ENCODE measurements around the gene DGKE.

The DGKE gene

DNA sequence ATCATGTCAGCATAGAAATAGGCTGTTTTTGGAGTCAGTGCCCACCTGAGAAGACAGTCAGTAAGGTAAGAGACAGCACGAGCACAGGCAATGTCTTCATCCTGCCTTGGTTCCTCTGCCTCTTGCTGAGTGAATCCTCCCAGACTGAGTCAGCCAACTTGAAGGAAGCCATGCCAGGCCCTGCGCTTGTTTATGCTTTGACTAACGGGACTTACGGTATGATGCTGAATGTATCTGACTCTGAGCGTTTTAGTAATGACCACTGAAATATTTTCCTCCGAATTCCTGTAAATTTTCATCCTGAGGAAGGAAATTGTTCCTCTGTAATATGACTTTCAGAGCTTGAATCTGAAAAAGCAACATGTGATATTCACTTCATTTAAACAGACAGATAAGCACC is 18.2 kb upstream of the DGKE start:
- no peak for DNase-seq

DNA sequence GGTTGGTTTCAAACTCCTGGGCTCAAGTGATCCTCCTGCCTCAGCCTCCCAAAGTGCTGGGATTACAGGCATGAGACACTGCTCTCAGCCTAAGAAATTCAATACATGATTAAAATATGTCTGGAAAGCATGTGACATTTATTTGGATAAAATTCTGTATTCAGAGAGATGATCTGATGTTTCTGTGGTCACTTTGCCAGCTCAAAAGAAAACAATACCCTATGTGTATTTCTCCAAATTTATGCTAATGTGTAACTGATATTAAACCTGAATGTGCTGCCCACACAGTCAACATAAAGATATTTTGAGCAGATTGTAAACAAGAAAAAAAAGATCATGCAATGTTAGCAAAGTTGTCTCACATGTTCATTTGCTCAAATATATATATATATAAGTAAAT is 16.9 kb upstream of the DGKE start:
- DNase-seq = no peak

DNA sequence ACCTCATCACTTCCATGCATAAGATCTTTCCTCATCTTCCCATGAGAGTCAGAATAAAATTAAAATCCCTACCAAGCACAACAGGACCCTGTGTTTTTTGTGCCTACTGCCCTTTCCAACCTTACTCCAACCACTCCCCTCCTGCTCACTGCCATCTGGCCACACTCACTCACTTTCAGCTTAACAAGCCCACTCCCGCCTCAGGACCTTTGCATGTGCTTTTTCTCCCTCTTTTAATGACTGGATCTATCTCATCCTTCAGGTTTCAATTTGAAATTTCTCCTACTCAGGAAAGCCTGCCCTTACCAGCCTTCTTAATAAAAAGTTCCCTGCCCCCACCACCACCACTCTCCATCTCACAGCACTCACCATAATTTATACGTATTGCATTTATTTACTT is 14.9 kb upstream of the DGKE start:
- DNase-seq = no peak

DNA sequence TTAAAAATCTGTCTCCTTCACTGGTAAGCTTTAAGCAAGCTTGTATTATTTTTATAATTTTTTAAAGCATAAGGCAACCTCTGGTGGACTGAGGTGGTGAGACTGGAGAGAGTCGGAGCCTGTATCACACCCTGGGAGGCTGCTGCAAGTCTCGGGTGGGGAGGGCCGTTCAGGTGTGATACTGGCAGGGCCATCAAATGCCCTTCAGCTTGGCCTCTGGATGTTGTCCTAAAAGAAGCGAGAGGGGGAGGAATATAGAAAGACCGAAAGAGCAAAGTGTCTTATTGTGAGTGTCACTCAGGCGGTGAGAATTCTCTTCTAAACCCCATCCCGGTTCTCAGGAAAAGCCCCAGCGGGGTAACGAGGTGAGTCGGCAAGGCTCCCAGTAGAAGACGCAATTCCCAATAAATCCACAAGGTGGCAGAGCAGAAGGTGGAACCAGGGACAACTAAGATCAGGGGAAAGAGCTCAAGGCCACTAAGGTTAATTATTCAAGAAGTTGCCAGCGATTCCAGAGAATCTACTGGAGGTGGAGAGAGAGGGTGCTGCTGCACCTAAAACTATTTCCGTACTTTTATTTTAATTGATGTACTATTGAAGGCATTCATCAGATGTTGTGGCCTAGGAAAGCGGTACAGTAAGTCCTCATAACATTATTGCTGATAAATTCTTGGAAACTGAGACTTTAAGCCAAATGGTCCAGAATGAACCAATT is 14.4 kb upstream of the DGKE start:
- DNase-seq = peak; percentile 76

DNA sequence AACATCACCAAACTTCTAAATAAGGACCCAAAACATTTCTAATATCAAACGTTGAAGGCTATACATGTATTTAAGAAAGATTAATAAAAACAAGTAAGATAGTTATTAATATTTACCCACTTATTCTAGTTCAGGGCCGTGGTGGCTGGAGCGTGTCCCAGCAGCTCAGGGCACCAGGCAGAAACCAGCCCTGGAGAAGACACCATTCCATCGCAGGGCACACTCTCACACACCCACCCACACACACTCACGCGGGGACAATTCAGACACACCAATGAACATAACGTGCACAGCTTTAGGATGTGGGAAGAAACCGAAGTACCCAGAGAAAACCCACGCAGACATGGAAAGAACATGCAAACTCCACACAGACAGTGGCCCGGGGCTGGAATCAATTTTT is 13.7 kb upstream of the DGKE start:
- DNase-seq = no peak

DNA sequence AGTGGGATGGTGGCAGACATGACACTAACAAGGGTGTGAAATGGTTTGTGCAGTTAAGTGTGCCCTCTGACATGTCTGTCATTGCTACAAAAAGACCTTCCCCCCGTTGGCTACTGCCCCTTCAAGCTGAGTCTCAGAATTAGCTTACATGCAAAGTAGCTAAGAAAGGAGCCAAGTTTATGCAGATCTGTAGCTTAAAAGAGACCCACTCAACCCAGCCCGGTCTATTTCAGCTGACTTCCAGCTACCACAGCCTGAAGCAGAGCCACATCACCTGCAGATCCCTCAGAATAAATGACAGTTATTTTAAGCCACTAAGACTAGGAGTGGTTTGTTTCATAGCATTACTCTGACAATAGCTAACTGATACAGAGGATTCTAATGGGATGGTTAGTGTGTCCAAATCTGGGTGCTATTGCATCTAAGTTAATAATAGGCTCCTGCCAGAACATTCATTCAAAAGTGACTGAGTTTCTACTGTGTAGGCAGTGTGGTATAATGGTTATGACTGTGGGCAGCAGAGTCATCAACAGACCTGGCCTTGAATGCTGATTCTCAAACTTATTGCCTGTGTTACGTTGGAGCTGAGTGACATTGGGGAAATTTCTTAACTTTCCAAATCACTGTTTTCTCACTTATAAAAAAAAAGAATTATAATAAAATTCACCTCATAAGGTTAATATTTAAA is 12.0 kb upstream of the DGKE start:
- no peak for DNase-seq

DNA sequence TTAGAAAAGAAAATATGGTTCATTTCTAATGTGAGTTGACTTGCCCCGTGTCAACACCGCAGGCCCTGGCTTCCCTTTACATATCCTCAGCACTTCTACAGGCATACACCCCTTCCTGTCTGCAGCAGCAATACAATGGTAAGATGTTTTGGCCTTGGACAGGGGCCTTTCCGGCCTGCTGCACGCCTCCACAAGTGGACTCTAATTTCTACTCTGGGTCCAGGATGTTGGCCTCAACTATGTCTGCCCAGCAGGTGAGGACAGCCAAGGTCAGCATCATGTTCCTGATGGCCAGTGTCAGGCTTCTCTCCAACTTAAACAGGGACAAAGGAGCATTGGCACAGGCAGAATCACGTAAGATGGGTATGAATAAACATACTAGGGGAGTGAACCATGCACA is 11.2 kb upstream of the DGKE start:
- DNase-seq = no peak

DNA sequence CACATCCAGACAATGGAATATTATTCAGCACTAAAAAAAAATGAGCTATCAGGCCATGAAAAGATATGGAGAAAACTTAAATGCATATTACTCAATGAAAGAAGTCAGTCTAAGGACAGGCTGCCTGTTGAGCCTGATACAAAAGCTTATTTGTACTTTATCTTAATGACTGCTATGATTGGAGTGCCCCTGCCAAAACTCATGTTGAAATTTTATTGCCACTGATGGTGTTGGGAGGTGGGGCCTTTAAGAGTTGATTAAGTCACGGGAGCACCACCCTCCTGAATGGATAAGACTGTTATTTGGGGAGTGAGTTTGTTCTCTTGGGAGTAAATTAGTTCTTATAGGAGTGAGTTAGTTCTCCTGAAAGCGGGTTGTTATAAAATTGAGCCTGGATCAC is 10.1 kb upstream of the DGKE start:
- no peak for DNase-seq

DNA sequence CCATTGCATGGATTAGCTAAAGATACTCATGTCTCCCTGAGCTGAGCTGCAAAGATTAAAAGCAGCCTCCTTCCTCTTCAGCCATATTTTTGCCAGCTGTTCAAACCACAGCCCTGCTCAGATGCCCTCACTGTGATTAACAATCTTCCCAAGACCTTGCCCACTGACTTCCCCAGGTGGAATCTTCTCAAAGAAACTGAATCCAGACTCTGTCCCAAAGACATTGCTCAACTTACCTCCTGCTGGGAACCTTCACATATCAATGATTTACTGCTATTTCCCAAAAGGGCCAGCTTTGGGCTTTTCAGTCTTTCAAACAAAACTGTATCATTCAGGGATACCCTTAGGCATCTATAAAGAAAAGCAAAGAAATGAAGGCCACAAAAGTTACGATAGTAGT is 9.4 kb upstream of the DGKE start:
- no peak for DNase-seq

DNA sequence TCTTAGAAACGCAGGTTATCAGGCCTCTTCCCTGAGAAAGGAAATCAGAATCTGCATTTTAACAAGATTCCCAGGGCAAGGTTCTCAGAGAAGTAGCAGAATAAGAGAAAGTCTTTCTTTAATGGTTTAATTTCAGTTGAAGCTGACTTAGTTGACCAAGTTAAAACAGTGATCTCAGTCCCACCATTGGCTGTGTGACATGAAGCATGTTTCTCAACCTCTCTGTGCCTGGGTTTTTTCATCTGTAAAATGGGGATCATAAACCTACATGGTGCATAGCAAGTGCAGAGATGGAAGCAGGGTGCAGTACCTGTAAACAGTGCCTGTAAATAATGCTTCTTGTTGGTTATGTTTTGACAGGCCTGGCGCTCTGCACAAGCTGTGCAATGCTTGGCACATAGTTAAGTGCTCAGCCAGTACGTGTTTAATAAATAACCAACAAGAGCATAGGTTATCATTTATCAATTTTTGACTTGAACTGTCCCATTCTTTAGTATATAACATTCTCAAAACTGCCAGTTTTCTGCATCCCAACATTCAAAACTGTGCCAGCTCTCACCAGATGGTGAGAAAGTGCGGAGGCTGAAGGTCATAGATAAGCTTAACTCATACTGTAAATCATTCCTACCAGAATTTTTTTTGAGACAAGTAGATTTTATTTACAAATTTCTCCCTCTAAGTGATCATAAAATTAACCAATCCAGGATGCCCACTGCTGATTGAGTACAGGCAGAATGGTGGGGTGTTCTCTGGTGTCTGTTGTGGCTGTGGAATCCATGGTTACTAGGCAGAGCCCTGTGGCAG is 7.1 kb upstream of the DGKE start:
- DNase-seq = no peak

DNA sequence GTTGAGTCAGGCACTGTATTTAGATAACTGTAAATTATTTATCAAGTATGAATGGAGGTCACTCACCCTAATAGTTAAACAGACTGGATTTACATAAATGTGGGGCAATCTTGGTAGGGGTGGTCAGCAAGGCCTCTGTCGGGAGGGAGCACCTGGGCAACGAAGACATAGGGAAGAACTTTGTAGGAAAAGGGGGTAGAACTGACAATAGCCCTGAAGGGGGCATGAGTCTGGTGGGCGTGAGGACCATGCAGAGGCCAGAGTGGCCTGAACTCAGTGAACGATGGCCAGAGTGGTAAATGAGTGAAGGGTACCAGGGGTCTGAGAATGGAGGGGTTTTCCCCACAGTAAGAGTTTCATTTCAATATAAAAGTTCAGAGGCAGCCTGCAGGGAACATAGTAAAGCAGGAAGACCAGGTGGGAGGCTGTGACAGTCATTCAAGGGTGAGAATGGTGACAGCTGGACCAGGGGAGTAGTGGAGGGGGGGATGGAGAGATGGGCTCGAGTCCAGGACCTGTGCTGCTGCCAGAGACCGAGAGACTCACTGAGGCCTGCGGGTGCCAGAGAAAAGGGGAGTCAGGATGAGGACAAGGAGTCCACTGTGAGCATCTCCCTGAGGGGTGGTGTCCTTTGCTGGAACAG is 3.1 kb upstream of the DGKE start:
- no peak for DNase-seq

DNA sequence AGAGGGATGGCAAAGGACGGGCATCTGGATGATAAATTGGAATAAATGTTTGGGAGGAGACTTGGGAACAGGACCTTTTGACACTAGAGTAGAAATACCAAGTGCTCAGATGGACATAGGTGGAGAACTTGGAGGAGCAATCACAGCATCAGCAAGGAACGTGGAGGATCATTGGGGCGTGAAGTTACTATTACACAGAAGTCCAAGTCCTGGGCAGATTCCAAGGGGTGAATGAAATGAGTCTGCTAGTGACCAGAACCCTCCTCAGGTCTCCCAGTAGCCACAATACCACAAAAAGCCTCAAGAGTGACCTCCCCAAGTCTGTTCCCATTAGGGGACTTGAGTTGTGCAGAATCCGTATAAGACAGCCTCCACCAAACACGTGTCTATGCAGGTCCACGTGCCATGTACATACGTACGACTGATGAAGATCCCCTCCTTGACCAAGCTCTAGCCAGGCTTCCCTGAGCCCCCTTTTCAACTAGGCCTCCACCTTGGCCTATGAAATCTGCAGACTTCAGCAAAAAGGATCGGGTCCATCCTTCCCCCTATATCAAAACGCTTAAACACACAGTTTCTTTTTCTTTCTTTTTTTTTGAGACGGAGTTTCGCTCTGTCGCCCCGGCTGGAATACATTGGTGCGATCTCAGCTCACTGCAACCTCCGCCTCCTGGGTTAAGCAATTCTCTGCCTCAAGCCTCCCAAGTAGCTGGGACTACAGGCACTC is 2.4 kb upstream of the DGKE start:
- DNase-seq = no peak

DNA sequence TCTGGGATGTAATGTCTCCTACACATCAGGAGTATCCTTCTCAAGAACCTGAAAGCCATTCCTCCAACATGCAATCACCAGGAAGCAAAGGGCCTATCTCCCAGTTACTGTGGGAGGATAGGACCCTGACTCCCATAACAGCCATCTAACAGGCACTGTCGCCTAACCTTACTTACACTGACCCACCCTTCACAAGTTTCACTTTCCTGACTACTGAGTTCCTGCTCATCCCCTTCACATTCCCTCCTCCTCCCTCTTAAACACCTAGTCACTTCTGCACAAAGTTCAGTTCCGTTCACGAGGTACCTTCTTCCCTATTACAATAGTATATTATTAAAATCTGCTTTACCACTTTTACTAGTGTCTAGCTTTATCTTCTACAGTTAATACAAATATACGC is 1.5 kb upstream of the DGKE start:
- no peak for DNase-seq

DNA sequence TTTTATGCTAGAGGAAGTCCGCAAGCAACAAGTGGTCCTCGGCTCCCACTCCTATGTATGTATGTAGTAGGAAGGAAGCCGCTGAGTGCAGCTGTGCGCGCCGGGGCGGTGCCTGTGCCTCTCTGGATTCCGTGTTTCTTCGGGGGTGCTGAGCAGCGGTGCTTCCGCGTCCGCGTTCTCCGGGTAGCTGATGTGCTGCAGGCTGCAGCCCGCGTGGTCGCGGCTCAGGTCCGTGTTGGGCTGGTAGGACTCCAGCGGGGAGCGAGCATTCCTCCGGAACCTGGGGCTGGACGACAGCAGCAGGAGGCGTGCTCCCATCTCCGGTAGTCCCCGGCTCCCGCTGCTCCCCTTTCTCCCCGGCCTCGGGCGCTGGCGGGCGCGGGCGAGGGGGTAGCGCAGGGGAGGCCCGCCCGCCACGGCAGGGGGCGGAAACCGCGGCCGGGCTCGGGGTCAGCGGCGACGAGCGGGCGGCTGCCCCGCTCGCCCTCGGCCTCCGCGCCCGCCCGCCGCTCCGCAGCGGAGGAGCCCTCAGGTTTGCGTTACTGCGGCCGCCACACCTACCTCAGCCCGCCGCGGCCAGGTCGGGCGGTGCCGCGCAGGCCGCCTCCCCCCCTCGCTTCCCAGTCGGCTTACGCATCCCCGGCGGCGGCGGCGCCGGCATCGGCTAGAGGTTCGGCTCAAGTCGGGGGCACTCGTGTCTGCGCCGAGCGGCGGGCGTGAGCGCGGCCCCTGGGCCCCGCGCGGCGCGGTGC is 718 bp upstream of the DGKE start:
- DNase-seq = peak; percentile 81

DNA sequence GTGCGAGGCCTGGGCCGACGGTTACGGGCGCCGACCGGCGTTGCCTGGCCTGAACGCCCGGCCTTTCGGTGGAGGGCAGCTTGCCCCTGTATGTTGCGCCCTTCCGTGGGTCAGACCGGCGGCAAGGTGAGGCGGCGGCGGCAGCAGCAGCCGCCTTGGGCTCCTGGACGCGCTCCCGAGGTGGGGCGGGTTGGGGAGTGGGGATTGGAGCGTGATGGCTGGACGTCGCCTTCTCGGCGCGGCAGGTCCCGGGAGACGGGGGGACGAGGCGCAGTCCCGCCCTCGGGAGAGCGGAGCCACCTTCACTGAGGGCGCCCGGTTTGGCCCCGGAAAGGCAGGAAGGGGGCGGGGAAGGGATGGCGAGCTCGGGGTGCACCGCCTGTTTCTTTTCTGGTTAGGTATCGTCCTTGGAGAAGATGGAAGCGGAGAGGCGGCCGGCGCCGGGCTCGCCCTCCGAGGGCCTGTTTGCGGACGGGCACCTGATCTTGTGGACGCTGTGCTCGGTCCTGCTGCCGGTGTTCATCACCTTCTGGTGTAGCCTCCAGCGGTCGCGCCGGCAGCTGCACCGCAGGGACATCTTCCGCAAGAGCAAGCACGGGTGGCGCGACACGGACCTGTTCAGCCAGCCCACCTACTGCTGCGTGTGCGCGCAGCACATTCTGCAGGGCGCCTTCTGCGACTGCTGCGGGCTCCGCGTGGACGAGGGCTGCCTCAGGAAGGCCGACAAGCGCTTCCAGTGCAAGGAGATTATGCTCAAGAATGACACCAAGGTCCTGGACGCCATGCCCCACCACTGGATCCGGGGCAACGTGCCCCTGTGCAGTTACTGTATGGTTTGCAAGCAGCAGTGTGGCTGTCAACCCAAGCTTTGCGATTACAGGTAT is 671 bp downstream of the DGKE start:
- peak; percentile 80 for DNase-seq

DNA sequence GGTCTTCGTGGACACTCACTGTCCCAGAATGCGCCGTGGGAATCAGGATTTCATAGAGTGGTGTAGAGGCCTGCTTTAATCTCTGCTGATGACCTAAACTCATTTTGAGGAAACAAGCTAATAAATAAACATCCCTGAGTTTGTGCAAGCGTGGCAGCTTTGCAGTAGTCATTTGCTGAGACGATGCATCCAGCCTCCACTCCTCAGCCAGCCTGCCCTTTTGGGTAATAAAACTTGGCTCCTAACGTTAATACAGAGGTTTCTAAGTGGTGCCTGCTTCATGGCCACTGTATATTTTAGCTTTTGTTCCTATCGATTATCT is 1.3 kb downstream of the DGKE start:
- no peak for DNase-seq

DNA sequence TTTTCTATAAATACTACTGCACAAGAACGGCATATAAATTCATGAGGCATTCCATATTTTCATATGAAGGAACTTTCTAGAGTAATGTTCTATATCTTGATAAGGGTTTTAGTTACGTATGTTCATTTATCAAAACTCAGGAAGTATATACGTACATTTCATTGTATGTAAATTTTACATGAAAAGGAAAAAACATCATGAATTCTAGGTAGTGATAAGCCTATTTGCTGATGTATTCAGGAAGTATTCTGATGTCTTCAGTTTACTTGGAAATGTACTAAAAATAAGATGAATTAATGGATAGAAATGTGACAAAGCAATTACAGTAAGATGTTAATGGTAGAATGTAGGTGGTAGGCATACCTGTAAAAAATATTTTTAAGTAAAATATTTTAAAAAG is 4.7 kb downstream of the DGKE start:
- DNase-seq = no peak

DNA sequence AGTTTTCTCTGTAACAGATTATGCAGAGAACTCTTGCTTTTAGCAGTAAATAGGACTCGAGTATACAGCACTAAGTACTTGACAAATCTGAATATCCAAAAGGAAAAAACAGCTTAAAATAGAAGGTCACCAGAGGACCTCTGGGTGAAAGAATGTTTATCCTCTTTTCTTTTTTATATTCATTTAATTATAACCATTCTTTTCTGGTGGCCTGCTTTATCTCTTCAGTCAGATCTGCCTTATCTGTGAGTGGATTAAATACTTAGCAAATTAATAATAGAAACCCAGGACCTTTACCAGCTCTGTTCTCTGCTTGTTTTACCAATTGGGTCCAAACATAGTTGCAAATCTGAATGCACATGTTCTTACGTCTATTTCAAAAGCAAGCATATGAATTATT is 8.6 kb downstream of the DGKE start:
- DNase-seq = no peak

DNA sequence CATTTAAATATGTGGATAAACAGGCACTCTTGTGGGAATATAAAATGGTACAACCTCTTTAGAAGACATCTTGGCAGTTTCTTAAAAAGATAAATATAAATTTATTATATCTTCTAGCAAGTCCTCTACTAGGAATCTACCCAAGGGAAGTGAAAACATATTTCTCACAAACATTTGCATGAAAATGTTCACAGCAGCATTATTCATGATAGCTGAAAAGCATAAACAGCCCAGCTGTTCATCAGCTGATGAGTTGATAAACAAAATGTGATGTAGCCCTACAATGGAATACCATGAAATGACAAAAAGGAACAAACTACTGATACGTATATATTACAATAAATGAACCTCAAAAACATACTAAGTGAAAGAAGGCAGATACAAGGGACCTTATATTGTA is 12.0 kb downstream of the DGKE start:
- no peak for DNase-seq

DNA sequence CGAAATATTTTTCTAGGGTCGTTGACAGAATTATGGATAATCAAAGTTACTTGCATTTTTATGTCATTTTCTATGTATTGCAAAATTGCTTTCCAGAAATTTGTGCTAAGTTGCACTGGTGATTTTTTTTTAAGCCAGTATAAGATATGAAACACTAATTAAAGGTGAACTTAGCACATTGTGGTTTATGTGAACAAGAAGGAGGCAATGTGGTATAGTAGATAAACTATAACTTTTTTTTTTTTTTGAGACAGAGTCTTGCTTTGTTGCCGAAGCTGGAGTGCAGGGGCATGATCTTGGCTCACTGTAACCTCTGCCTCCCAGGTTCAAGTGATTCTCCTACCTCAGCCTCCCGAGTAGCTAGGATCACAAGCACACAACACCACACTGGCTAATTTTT is 13.2 kb downstream of the DGKE start:
- DNase-seq = no peak

DNA sequence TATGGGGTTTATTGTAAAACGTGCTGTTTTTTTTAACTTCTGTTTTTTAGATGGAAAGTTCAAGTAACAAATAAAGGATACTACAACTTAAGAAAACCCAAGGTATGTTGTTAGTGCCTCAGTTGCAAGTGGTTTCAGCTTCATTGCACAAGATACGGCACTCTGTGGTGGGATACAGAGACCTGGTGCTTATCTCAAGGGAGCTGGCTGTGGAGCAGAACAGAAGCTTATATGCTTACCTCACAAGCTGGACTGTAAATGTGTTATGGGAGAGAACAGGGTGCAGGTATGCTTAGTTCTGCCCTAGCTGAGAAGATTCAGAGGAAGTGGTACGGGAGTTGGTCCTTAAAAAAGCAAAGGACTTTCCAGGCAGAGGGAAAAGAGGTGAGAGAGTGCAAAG is 15.2 kb downstream of the DGKE start:
- no peak for DNase-seq
